K562 (cell line): ENCODE data around the gene DMD. TPM values are rescaled to one million over a fixed set of nuclear protein-coding genes. Genes with fewer than 3 reads are reported as not detected.

Source experiments
- ATAC-seq: fragments of 200-7000 bp; cut with Tn5 transposase; 3 replicates; pipeline ENCODE4 v1.9.1; 2020; ENCODE audit warnings: moderate library complexity
- BruUV-seq: library from RNA; stranded (reverse); fragments of 400-500 nt; replicated peaks from 2 replicates; lab custom pipeline; 2021; lab: Mats Ljungman, UMichigan
- CTCF ChIA-PET: fragments of 300-600 bp; formaldehyde crosslinking; extraction: SDS; loops from one replicate; lab custom pipeline; 2021; ENCODE audit warnings: low intra/inter-chr PET ratio; lab: Yijun Ruan, JAX
- POLR2A ChIA-PET: fragments of 300-600, 350-650 bp; sonication (Branson Sonifier 250); formaldehyde crosslinking; extraction: SDS; loops from one replicate; lab custom pipeline; 2021; ENCODE audit warnings: antibody characterized with exemption, inconsistent platforms; lab: Yijun Ruan, JAX
- DNase-seq, 4 experiments: peaks; one replicate each; pipeline versions ENCODE4 v3.0.0 to v3.0.0-alpha.2; 2011 to 2018; ENCODE audit warnings: low spot score in 3 of 4, mixed read lengths in 3 of 4; ENCODE audit errors: extremely low read depth in 1 of 4
- FAIRE-seq: peaks from 2 replicates; lab custom pipeline; 2011; peaks lifted over from hg19 to GRCh38; lab: Jason Lieb, UNC
- H2AFZ ChIP-seq: 2 replicates; pipeline ENCODE4 v1.6.0; 2011; ENCODE audit warnings: low read depth, low read length, control low read depth, inconsistent platforms
- H3K27ac ChIP-seq: fragments of 200-600 bp; 3 replicates; pipeline ENCODE4 v1.8.0; 2011; ENCODE audit warnings: low read depth, mild to moderate bottlenecking, control low read depth, inconsistent platforms, low read length, moderate library complexity, mixed read lengths; ENCODE audit errors: extremely low read depth
- H3K27me3 ChIP-seq, 2 experiments: fragments of 300-600 bp in 1 of 2; 2 replicates in 1 of 2; 3 replicates in 1 of 2; pipeline versions ENCODE4 v1.6.0 to v1.8.0; 2011; ENCODE audit warnings: inconsistent platforms in 2 of 2, low read length in 2 of 2, mild to moderate bottlenecking in 1 of 2, mixed read lengths in 1 of 2, moderate library complexity in 1 of 2; ENCODE audit not compliant: control insufficient read depth in 2 of 2, insufficient read depth in 2 of 2
- H3K36me3 ChIP-seq: fragments of 300-600 bp; 3 replicates; pipeline ENCODE4 v1.8.0; 2011; ENCODE audit warnings: mild to moderate bottlenecking, low read length, inconsistent platforms; ENCODE audit not compliant: control insufficient read depth, insufficient read depth
- H3K4me1 ChIP-seq, 2 experiments: fragments of 200-600 bp in 1 of 2; replicated peaks in 1 of 2; 2 replicates in 1 of 2; 3 replicates in 1 of 2; pipeline versions ENCODE4 v1.5.1 to v1.8.0; 2011; ENCODE audit warnings: inconsistent platforms in 2 of 2, low read length in 2 of 2, mild to moderate bottlenecking in 1 of 2, mixed read lengths in 1 of 2, moderate library complexity in 1 of 2; ENCODE audit not compliant: control insufficient read depth in 2 of 2, insufficient read depth in 2 of 2
- H3K4me2 ChIP-seq: 2 replicates; pipeline ENCODE4 v1.6.1; 2011; ENCODE audit warnings: low read length, control low read depth, inconsistent platforms, mixed read lengths; ENCODE audit not compliant: insufficient read depth
- H3K4me3 ChIP-seq: fragments of 200-600 bp; sonication (generic), shearing (Covaris generic); 2 replicates; pipeline ENCODE4 v1.5.1; 2016; ENCODE audit warnings: control low read depth, inconsistent platforms
- H3K79me2 ChIP-seq: fragments of 200-600 bp; 3 replicates; pipeline ENCODE4 v1.8.0; 2011; ENCODE audit warnings: low read length, inconsistent platforms; ENCODE audit not compliant: control insufficient read depth, insufficient read depth
- H3K9ac ChIP-seq, 2 experiments: 2 replicates each; pipeline versions ENCODE4 v1.6.0 to v1.6.1; 2011; ENCODE audit warnings: low read depth in 2 of 2, low read length in 2 of 2, control low read depth in 1 of 2, inconsistent platforms in 1 of 2, mild to moderate bottlenecking in 1 of 2, mixed read lengths in 1 of 2; ENCODE audit not compliant: insufficient read depth in 1 of 2
- H3K9me1 ChIP-seq: one replicate; pipeline ENCODE4 v1.6.0; 2011; ENCODE audit warnings: inconsistent platforms, mild to moderate bottlenecking, low read length, moderate library complexity; ENCODE audit not compliant: control insufficient read depth, insufficient read depth
- H3K9me3 ChIP-seq: replicated peaks from 2 replicates; pipeline ENCODE4 v1.5.1; 2011; ENCODE audit warnings: low read depth, low read length, inconsistent platforms; ENCODE audit not compliant: control insufficient read depth, insufficient read depth
- H4K20me1 ChIP-seq: replicated peaks from 2 replicates; pipeline ENCODE4 v1.6.1; 2011; ENCODE audit warnings: low read length, inconsistent platforms, mixed read lengths; ENCODE audit not compliant: control insufficient read depth, insufficient read depth
- ATF1 ChIP-seq, 2 experiments: fragments of 450-650 bp in 1 of 2; IDR thresholded peaks; 2 replicates each; pipeline ENCODE4 v1.6.1; 2016; ENCODE audit warnings: missing compliant biosample characterization in 1 of 2, missing genetic modification characterization in 1 of 2
- BRCA1 ChIP-seq, 2 experiments: fragments of 450-650 bp in 1 of 2; sonication (generic) in 1 of 2; formaldehyde crosslinking in 1 of 2; IDR thresholded peaks; 2 replicates each; pipeline versions ENCODE4 v1.5.0 to v1.6.1; 2017 to 2020; ENCODE audit warnings: mild to moderate bottlenecking in 1 of 2, missing genetic modification reagents in 1 of 2
- CTBP1 ChIP-seq: fragments of 450-650 bp; IDR thresholded peaks from 2 replicates; pipeline ENCODE4 v1.6.1; 2016; ENCODE audit warnings: borderline replicate concordance
- ELF1 ChIP-seq: fragments of 200-800 bp; sonication (Bioruptor generic); IDR thresholded peaks from 2 replicates; pipeline ENCODE4 v1.6.1; 2016; ENCODE audit warnings: missing genetic modification characterization, missing compliant biosample characterization
- FOSL1 ChIP-seq: fragments of 200-800 bp; sonication (Bioruptor generic); conservative IDR thresholded peaks from 2 replicates; pipeline ENCODE4 v1.6.1; 2016; ENCODE audit warnings: missing genetic modification characterization, missing compliant biosample characterization
- HNRNPL ChIP-seq: fragments of 200-400 bp; formaldehyde crosslinking; IDR thresholded peaks from 2 replicates; pipeline ENCODE4 v1.6.1; 2017; ENCODE audit warnings: low read depth, mild to moderate bottlenecking, low read length
- KDM5B ChIP-seq: fragments of 200-600 bp; sonication (generic); IDR thresholded peaks from 2 replicates; pipeline ENCODE4 v1.6.1; 2012; ENCODE audit warnings: low read depth, mild to moderate bottlenecking, moderate library complexity, low read length, control low read depth, inconsistent platforms; ENCODE audit not compliant: insufficient replicate concordance
- NR2F6 ChIP-seq: fragments of 450-650 bp; formaldehyde crosslinking; IDR thresholded peaks from 2 replicates; pipeline ENCODE4 v1.4.0; 2020; ENCODE audit warnings: mild to moderate bottlenecking
- NR4A1 ChIP-seq, 2 experiments: fragments of 250-450 bp in 1 of 2; fragments of 450-650 bp in 1 of 2; sonication (Bioruptor Pico) in 1 of 2; IDR thresholded peaks; 2 replicates each; pipeline versions ENCODE4 v1.4.0 to v1.6.1; 2016 to 2020; ENCODE audit warnings: mild to moderate bottlenecking in 2 of 2, missing compliant biosample characterization in 1 of 2, missing genetic modification characterization in 1 of 2, moderate library complexity in 1 of 2
- SRSF7 ChIP-seq: fragments of 200-400 bp; formaldehyde crosslinking; optimal IDR thresholded peaks from 2 replicates; pipeline ENCODE3; 2017; ENCODE audit warnings: mild to moderate bottlenecking, low read depth, low read length
- ZC3H11A ChIP-seq: IDR thresholded peaks from 2 replicates; pipeline ENCODE4 v1.6.1; 2012; ENCODE audit warnings: low read depth, low read length, improper control_type of control experiment
- WGBS: fragments of 100-300 bp; shearing (Covaris generic); methylation state at CpG from one replicate; pipeline ENCODE4 v1.1.6; 2016; ENCODE audit warnings: low coverage, mixed read lengths; ENCODE audit not compliant: insufficient coverage; ENCODE audit errors: missing lambda C conversion rate; 5-methylcytosine and 5-hydroxymethylcytosine counted together
- in situ Hi-C: fragments of 300-500 bp; cut with MboI; formaldehyde crosslinking; loops from 4 replicates; pipeline ENCODE4 v1.15.0; 2018; ENCODE audit warnings: inconsistent platforms, mixed read lengths
- intact Hi-C: fragments of 100-400 bp; cut with micrococcal nuclease; formaldehyde crosslinking; loops from 2 replicates; pipeline ENCODE4 v1.14.2; 2022
- polyA plus RNA-seq, 8 experiments: library from polyadenylated mRNA; depleted of rRNA in 4 of 8; stranded (reverse) in 5 of 8; unstranded in 3 of 8; fragments of >200 nt; fragmentation: Nextera tagmentation in 2 of 8; fragmentation: Illumina TruSeq in 1 of 8; extraction: Ambion mirVana in 2 of 8; extraction: Trizol in 1 of 8; gene quantifications; 2 replicates each; pipeline versions ENCODE4 v1.2.1 to v1.2.3, GENCODE V29; 2011 to 2014; ENCODE audit warnings: inconsistent platforms in 1 of 8, missing spikeins in 1 of 8
- total RNA-seq, 7 experiments: library from RNA; depleted of rRNA in 6 of 7; stranded (reverse); fragments of >200 nt in 6 of 7; fragmentation: Illumina TruSeq in 2 of 7; extraction: Trizol in 2 of 7; gene quantifications; 2 replicates each; pipeline versions ENCODE4 v1.2.1 to v1.2.3, GENCODE V29; 2011 to 2021; ENCODE audit warnings: low replicate concordance in 1 of 7
- TF ChIP-seq, protein P1 (sequence below): IDR thresholded peaks from 2 replicates; pipeline ENCODE4 v1.6.1; 2016; ENCODE audit warnings: missing genetic modification characterization, missing compliant biosample characterization
- TF ChIP-seq, protein P2 (sequence below): sonication (generic); formaldehyde crosslinking; IDR thresholded peaks from 2 replicates; pipeline ENCODE4 v1.8.1; 2023; ENCODE audit warnings: mild to moderate bottlenecking, missing genetic modification reagents
- TF ChIP-seq, protein P3 (sequence below): fragments of 450-650 bp; conservative IDR thresholded peaks from 2 replicates; pipeline ENCODE4 v1.6.1; 2016; ENCODE audit warnings: missing genetic modification characterization, low read depth, mild to moderate bottlenecking, control low read depth, missing compliant biosample characterization
- TF ChIP-seq, protein P4 (sequence below): fragments of 250-450 bp; sonication (Bioruptor Pico); IDR thresholded peaks from 2 replicates; pipeline ENCODE4 v1.5.0; 2022; ENCODE audit warnings: mild to moderate bottlenecking

The DMD gene
- total and polyA plus RNA-seq, 9 of the 15 experiments (the other 6 are each of a cell fraction or from before 2014, with no cell fraction given): 3.8 to 20.4 (median 11.4) TPM

DNA sequence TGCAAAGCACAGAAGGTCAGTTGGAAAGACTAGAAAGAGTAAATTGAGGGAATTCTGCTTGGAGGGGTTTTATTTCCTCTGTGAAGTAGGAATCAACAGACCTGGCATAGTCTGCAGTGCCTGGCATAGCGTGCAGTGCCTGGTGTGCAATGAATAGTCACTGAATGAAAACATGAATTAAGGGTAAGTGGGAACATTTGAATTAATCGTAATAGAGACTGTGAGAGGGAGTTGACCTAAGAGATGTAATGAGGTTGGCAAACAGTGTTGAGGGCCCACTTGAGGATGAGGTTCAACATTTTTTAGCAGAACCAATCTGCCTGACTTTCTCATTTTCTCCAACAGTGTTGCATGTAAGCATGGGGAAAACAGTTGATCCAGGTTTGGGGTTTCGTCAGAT is 1762.3 kb downstream of the DMD start:
- FAIRE-seq: no peak
- Histone ChIP-seq H3K4me3 (no peak overlapping the region), H3K36me3 (no peaks in the 10 kb centered on the region), H3K27ac (no peak overlapping the region), H3K4me2 (no peak overlapping the region), H3K9me1 (no peaks in the 10 kb centered on the region), H3K4me1 (no peaks in the 10 kb centered on the region), H4K20me1 (no peaks in the 10 kb centered on the region), H2AFZ (no peak overlapping the region), H3K27me3 (no peaks in the 10 kb centered on the region), H3K9me3 (no peaks in the 10 kb centered on the region), H3K9ac (no peak overlapping the region), H3K79me2 (no peaks in the 10 kb centered on the region)
- WGBS: 48% methylated on average over 3 of the region's 3 CpGs
- in situ Hi-C loops: no loop called here
- DNase-seq: no peak
- intact Hi-C loops: no loop called here
- no peak for ATAC-seq
- POLR2A ChIA-PET: no interaction called here
- BruUV-seq: no TSS peak
- CTCF ChIA-PET: interaction anchor here (0.6 kb wide), 1 partner anchor 108 kb away, joined by 4 read pairs; no protein-coding TSS in a partner anchor
- TF ChIP-seq ELF1 (no peak), FOSL1 (tag) (no peak), KDM5B (no peak), ZC3H11A (no peak), NR4A1 (CRISPR knock-in tag; IDR thresholded peaks at IDR 0.05) (no peak), NR4A1 (tag; IDR thresholded peaks at IDR 0.05) (no peak), CTBP1 (no peak), BRCA1 (IDR thresholded peaks at IDR 0.05) (no peak), BRCA1 (CRISPR knock-in tag; IDR thresholded peaks at IDR 0.05) (no peak), SRSF7 (no peak), HNRNPL (no peak), NR2F6 (CRISPR knock-in tag) (no peak), ATF1 (CRISPR knock-in tag; IDR thresholded peaks at IDR 0.05) (no peak), ATF1 (tag; IDR thresholded peaks at IDR 0.05) (no peak)
- TF ChIP-seq, protein P1, sequence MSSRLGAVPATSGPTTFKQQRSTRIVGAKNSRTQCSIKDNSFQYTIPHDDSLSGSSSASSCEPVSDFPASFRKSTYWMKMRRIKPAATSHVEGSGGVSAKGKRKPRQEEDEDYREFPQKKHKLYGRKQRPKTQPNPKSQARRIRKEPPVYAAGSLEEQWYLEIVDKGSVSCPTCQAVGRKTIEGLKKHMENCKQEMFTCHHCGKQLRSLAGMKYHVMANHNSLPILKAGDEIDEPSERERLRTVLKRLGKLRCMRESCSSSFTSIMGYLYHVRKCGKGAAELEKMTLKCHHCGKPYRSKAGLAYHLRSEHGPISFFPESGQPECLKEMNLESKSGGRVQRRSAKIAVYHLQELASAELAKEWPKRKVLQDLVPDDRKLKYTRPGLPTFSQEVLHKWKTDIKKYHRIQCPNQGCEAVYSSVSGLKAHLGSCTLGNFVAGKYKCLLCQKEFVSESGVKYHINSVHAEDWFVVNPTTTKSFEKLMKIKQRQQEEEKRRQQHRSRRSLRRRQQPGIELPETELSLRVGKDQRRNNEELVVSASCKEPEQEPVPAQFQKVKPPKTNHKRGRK: no peak
- TF ChIP-seq, protein P2, sequence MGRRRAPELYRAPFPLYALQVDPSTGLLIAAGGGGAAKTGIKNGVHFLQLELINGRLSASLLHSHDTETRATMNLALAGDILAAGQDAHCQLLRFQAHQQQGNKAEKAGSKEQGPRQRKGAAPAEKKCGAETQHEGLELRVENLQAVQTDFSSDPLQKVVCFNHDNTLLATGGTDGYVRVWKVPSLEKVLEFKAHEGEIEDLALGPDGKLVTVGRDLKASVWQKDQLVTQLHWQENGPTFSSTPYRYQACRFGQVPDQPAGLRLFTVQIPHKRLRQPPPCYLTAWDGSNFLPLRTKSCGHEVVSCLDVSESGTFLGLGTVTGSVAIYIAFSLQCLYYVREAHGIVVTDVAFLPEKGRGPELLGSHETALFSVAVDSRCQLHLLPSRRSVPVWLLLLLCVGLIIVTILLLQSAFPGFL (CRISPR knock-in tag): no peak
- TF ChIP-seq, protein P3, sequence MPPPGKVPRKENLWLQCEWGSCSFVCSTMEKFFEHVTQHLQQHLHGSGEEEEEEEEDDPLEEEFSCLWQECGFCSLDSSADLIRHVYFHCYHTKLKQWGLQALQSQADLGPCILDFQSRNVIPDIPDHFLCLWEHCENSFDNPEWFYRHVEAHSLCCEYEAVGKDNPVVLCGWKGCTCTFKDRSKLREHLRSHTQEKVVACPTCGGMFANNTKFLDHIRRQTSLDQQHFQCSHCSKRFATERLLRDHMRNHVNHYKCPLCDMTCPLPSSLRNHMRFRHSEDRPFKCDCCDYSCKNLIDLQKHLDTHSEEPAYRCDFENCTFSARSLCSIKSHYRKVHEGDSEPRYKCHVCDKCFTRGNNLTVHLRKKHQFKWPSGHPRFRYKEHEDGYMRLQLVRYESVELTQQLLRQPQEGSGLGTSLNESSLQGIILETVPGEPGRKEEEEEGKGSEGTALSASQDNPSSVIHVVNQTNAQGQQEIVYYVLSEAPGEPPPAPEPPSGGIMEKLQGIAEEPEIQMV (tag): no peak
- TF ChIP-seq, protein P4, sequence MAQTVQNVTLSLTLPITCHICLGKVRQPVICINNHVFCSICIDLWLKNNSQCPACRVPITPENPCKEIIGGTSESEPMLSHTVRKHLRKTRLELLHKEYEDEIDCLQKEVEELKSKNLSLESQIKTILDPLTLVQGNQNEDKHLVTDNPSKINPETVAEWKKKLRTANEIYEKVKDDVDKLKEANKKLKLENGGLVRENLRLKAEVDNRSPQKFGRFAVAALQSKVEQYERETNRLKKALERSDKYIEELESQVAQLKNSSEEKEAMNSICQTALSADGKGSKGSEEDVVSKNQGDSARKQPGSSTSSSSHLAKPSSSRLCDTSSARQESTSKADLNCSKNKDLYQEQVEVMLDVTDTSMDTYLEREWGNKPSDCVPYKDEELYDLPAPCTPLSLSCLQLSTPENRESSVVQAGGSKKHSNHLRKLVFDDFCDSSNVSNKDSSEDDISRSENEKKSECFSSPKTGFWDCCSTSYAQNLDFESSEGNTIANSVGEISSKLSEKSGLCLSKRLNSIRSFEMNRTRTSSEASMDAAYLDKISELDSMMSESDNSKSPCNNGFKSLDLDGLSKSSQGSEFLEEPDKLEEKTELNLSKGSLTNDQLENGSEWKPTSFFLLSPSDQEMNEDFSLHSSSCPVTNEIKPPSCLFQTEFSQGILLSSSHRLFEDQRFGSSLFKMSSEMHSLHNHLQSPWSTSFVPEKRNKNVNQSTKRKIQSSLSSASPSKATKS (CRISPR knock-in tag): no peak
